GOT3 (cell line): ENCODE measurements around the gene ADGRG4.

Source experiments
- DNase-seq: peaks from one replicate; lab custom pipeline; 2025; ENCODE audit warnings: mixed read lengths; lab: John Stamatoyannopoulos, UW

ADGRG4 gene

DNA sequence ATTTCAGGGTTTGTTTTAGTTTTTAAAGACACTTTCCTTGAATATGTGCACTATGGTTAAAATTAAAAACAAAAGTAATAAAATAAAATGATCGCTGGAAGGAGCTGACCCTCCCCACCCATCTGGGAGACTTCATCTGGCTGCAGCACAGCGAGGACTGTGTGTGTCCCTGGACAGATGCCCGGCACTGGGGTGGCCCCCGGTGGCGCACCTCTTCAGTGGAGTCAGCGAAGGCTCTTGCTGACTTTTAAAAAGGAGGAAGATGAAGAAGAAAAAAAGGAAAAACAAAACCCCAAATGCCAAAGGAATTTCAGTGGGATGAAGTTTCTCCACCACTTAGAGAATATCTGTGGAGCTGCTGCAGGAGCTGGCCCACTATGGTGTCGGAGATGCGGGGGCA, 5.4 kb upstream of the ADGRG4 start:
- DNase-seq = no peak

DNA sequence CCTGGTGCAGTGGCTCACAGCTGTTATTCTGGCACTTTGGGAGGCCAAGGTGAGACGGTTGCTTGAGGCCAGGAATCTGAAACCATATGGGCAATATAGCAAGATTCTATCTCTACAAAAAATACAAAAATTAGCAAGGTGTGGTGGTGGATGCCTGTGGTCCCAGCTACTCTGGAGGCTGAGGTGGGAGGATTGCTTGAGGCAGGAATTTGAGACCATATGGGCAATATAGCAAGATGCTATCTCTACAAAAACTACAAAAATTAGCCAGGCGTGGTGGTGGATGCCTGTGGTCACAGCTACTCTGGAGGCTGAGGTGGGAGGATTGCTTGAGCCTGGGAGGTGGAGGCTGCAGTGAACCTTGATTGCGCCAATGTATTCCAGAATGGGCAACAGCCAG, 2.3 kb downstream of the ADGRG4 start:
- no peak for DNase-seq

DNA sequence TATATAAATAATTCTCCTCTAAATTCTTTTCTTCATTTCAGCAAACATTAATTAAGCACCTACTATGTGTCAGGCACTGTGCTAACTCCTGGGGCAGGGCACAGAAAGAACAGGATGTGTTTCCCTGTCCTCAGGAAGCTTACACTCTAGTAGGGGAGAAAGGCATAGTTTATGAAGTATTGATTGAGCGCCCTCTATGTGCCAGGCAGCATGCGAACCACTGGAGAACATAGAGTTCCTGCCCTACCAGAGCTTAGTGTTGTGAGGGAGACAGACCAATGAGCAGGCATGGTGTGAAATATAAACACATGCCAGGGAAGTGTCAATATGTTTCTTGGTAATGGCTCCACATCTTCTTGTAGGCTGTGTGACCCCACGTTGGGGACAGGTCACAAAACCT, 3.7 kb downstream of the ADGRG4 start:
- DNase-seq = no peak

DNA sequence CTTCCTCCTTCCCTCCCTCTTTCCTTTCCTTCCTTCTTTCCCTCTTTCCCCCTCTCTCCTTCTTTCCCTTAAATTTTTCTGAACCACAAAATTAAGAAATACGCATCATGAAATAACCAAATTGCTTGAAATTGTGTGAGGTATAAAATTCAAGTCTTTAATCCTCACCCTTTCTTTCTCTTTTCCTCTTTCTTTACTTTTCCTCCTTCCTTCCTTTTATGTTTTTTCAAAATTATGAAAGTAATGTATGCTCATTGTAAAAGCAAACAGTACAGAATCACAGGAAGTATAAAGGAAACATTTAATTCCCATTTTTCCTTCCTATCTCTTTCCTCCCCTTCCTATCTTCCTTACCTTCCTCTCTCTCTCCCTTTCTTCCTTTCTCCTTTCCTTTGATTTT, 5.4 kb downstream of the ADGRG4 start:
- no peak for DNase-seq

DNA sequence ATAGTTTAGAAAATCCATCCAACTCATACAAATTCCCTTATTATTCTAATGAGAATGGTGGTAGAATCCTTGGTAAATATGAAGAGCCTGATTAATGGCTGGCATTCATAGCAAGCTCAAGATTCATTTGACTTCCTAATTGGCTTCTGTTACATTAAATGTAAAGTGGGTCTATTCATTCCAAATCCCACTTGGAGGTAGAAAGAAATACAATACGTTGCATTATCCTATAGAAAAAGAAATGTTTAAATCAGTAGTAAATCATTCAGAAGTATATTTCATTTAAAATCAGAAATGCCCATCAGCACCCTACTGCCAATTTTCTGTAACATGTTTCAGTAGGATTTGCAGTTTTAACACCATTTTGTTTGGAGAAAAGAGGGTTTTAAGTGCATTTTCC, 6.7 kb downstream of the ADGRG4 start:
- no peak for DNase-seq

DNA sequence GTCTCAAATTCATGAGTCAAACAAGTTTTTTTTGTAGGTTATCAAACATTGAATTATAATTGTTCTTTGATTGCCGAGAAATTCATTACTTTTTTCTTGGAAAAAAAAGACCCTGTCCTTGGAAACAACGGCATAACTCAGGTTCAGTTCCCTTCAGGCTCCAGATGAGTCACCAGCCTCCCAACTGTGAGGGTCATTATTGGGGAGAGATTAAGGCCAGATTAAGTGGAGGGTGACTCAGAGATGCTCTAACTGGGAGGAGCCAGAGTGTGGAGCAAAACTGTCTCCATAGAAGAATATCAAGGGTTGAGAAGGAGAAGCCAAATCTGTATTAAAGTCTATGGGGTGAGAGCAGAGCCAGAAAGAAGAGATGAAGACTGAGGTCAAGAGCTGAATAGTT, 9.6 kb downstream of the ADGRG4 start:
- DNase-seq = no peak

DNA sequence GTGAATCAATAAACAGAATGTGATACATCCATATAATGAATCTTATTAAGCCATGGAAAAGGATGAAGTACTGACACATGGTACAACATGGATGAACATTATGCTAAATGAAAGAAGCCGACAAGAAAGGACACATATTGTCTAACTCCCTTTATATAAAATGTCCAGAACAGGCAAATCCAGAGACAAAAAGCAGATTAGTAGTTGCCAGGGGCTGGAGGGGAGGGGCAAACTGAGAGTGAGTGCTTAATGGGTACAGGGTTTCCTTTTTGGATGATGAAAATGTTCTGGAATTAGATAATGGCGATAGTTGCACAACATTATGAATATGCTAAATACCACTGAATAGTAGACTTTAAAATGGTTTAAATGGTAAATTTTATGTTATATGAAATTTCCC, 17.4 kb downstream of the ADGRG4 start:
- DNase-seq = no peak

DNA sequence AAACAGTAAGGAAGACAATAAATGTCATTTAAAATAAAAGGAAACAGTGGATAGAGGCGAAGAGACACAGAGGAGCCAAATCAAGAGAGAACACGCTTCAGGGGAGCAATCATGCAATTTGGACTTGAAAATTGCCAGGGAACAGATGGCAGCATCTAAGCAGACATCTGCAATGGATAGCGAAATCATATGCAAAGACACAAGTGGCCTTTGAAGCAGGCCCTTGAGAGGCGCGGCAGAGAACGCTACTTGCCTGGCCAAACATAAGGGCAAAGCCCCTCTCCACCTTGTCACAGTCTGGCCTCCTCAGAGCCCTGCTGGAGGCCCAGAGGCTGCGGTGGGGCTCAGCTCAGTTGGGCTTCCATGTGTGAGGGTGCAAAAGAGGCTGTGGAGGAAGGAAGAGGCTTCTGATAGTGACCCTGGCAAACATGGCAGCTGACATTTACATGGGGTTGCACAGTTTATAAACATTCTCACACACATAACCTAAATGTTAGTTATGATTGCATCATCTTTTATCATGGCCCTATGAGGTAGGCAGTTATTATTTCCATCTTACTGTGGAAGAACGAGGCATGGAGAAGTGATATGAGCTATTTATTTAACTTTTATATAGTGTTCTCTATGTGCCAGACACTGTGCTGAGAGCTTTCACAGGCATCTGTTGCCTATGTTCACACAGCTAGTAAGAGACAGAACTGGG, 18.3 kb downstream of the ADGRG4 start:
- DNase-seq = no peak

DNA sequence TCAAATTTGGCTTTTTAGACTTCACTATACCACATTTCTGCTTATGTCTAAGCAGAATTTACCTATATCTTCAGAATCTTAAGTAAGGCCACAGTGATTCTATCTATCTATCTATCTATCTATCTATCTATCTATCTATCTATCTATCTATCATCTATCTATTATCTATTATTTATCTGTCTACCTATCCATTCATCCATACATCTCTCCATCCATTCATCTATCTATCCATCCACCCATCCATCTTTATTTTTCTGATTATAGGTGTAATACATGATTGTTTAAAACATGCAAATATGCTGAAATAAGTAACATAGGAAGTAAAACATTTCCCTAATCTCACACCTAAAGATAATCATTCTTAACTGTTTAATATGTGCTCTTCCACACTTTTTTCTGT, 18.8 kb downstream of the ADGRG4 start:
- no peak for DNase-seq

DNA sequence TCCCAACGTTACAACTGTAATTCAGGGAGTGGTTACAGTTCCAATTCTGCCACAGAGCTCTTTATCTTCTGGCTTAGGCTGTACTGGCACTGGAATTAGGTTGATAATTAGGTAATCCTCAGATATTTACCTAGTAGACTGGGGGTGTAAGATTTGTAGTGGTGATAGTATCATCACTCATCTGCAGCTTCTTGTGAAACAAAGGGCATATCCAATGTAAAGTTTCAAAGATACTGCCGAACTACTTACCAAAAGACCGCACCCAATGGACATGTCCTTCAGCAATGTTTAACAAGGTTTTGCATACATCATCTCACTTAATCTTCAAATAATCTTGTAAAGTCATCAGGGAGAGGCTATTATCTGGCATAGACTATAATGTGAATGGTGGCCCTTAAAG, 20.8 kb downstream of the ADGRG4 start:
- DNase-seq = no peak

DNA sequence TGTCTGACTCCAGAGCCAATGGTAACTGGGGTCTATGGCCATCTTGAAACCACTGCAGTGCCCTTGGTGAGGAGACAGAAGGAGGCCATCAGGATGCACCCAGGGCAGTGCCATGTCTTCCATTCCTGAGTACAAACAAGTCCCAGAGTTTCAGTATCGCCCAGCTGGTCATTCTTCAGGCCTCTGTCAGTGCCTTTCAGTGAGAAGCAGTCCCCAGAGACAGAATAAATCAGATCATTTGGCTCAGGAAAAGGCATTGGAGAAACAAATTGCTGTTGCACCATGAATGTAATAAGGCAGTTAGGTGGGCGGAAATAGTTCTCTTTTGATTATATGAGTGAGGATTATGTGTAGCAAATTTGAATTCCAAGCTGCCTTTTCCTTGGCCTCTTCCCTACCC, 21.3 kb downstream of the ADGRG4 start:
- no peak for DNase-seq

DNA sequence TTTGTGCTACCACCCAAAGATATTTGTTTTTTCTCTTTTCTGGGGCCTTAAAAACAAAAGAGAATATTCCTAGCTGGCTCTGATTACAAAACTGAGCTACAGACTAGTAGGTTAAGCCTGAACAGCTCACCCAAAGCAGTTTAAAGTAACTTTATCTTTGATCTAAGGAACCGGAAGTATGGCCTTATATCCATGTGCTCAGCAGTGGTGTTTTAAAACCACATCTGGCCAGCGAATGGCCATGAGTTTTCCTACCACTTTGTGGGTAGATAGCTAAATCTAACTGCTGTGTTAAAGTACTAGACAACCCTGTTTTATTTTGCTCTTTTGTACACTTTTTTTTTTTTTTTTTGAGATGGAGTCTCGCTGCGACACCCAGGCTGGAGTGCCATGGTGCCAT, 24.6 kb downstream of the ADGRG4 start:
- no peak for DNase-seq

DNA sequence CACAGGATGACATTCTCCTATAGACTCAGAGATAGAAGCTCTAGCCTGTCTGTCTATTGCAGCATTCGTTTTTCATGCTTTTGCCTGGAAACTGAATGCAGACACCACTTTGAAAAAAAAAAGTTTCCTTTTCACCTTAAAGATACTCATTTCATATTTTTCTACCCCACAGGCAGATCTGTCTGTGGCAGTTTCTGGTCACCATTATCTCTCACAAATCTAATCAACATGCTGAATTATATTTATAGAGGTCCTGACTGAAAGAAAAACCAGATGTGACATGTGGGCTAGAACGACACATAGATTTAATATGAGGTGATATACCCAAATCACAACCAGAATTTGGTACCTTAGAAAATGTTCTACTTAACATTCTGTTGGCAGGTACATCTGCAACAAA, 28.2 kb downstream of the ADGRG4 start:
- DNase-seq = no peak

DNA sequence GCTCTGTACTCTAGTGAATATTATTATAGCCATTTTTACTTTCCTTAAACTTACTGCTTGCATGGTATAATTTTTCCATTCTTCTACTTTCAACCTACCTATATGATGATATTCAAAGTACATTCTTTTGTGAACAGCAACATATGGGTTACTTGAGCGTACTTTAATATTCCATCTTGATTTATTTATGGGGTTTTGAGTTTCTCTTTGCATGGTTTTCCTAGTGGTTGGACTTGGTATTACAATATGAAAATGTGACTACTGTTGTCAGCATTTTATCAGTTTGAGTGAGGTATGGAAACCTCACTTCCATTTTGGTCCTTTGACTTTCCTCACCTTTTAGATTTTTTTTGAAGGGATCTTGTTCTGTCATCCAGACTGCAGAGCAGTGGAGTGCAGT, 35.9 kb downstream of the ADGRG4 start:
- no peak for DNase-seq

DNA sequence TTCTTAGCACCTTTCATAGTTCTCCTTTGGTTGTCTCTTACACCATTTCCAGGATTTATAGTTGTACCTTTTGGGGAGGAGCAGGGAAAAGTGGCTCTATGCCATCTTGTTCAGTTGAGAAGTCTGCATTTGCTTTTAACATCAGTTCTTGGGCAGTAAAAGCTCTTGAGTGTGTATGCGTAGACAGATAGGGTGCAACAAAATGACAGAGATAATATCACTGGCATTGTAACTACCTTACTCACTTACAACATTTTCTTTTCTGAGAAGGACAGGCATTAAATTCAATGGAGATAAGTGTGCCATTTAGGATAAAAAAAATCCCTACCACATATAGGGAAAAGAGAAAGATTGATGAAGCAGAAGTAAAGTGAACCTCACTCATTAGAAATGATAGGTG, 38.9 kb downstream of the ADGRG4 start:
- no peak for DNase-seq

DNA sequence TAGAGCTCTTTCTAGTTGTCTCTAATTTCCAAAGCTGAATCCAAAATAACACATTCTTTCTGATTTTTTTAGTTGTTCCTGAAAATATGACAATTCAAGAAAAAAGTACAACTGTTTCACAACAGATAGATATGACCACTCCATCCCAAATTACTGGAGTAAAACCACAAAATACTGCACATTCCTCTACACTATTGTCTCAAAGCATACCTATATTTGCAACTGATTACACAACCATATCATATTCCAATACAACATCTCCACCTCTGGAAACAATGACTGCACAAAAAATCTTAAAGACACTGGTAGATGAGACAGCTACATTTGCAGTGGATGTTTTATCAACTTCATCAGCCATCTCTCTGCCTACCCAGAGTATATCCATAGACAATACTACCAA, 43.6 kb downstream of the ADGRG4 start:
- no peak for DNase-seq

DNA sequence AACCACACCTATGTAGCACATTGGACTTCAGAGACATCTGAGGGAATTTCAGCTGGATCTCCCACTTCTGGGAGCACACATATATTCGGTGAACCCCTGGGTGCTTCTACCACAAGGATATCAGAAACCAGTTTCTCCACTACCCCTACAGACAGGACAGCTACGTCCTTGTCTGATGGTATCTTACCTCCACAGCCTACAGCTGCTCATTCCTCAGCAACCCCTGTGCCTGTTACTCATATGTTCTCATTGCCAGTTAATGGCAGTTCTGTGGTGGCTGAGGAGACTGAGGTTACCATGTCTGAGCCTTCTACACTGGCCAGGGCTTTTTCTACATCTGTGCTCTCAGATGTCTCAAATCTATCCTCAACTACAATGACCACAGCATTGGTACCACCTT, 45.7 kb downstream of the ADGRG4 start:
- no peak for DNase-seq

DNA sequence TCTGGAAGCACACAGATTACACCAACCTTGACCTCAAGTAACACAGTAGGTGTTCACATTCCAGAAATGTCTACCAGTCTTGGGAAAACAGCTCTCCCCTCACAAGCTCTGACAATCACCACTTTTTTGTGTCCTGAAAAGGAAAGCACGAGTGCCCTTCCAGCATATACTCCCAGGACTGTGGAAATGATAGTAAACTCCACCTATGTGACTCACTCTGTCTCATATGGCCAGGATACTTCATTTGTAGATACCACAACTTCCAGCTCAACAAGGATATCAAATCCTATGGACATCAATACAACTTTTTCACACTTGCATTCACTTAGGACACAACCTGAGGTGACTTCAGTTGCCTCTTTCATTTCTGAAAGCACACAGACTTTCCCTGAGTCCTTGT, 46.9 kb downstream of the ADGRG4 start:
- DNase-seq = no peak

DNA sequence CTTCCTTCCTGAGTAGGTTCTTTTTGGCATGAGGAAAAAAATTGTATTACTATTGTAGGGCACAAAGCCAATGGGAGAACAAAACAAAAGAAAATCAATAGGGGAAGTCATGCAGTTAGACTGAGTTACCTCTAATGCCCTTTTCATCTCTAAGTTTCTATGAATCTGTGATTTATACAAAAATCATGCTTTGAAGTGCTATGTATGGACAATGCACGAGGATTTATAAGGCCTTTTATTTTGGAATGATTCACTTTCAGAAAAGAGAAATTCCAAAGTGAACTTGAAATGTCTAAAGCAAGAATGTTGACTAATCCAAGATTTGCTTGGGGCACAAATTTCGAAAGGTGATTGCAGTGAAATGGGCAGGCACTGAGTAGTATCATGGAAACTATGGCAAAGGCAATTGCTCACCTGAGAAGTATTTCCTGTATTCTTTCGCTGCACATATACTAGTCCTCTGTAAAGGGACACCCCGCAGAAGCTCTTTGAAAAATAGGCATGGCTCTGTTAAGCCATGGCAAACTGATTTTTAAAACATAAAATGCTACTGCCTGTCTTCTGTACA, 52.8 kb downstream of the ADGRG4 start:
- no peak for DNase-seq

DNA sequence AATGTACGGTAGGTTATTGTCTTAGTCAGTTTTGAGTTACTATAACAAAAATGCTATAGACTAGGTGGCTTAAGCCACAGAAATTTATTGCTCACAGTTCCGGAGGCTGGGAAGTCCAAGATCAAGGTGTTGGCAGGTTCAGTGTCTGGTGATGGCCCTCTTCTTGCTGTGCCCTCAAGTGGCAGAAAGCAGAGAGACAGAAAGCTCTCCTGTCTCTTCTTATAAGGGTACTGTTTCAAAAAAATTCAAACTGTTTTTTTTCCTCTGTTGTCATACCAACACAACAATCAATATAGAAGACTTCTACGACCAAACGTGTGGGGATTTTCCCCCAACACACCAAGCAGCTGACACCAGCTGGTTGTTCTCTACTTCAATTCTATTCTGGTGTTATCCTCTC, 53.4 kb downstream of the ADGRG4 start:
- no peak for DNase-seq

DNA sequence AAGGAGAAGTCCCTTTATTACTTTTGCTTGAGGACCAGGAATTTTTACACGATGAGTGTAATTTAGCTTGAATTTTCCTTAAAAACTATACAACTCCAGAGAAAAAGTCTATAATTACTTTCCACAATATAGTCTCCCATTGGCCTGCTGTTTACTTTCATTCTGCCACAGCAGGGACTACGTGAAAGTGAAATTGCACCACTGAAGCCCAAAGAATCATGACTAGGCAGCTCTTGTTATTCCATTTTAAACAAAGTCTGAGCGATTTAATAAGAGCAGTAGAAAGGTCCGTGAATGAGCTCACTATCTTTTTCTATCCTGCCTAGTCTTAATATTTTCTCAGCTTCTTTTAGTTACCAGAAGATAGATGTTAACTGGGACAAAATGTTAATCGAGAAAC, 68.6 kb downstream of the ADGRG4 start:
- DNase-seq = no peak

DNA sequence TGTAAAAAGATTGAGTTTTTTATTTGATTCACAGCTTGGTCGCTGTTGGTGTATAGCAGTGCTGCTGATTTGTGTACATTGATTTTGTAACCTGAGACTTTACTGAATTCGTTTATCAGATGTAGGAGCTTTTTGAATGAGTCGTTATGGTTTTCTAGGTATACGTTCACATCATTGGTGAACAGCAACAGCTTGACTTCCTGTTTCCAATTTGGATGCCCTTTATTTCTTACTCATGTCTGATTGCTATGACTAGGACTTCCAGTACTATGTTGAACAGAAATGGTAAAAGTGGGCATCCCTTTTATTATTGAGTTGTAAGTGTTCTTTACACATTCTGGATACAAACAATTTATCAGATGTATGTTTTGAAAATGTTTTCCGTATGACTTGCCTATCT, 76.0 kb downstream of the ADGRG4 start:
- no peak for DNase-seq

DNA sequence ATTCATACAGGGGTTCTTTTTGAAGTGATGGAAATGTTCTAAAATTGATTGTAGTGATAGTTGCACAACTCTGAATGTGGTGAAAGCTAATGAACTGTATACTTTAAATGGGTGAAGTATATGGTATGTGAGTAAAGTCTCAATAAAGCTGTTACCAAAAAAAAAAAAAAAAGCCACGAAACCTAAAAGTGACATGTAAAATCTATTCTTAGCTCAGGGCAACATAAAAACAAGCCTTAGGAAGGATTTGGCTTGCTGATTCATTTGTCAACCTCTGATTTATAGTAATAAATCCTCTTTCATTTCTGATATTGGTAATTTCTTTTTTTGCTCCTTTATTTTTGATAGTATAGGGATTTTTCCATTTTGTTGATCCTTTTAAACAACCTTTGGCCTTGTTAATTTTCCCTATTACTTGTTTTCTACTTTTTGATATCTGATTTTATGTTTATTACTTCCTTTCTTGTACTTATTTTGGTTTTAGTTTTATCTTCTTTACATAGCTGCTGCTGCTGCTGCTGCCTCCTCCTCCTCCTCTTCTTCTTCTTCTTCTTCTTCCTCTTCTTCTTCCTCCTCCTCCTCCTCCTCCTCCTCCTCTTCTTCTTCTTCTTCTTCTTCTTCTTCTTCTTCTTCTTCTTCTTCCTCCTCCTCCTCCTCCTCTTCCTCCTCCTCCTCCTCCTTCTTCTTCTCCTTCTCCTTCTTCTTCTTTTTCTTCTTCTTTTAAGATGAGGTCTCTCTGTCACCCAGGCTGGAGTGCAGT, 79.4 kb downstream of the ADGRG4 start:
- no peak for DNase-seq

DNA sequence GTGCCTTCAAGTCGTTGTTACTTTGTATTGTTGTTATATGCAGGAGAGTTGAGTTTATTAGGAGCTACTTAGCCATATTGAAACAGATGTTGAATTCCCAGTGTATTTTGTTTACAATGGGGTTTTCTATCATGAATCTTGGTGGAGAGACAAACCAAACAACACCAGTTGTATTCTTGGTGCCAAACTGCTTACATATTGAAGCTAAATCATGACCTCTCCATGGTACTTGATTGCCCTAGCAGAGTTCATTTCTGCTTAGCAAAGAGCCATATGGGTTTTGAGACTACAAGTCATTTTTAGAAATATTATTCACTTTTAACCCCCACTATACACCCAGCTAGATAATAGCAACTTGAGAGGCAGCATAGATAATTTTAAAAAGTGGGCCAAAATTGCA, 85.4 kb downstream of the ADGRG4 start:
- DNase-seq = no peak
